PFSK-1 (cell line): ENCODE measurements around the gene SEPTIN11.

Experiments used
- FOXP2 ChIP-seq: optimal IDR thresholded peaks from 2 replicates; pipeline ENCODE3; 2011; ENCODE audit warnings: borderline replicate concordance, control low read depth, inconsistent platforms; ENCODE audit not compliant: insufficient read depth; ENCODE audit errors: extremely low read length, extremely low read depth
- POLR2AphosphoS5 ChIP-seq: IDR thresholded peaks from 2 replicates; pipeline ENCODE4 v1.6.1; 2012; ENCODE audit warnings: low read depth, mild to moderate bottlenecking, control low read depth, low read length, moderate library complexity
- REST ChIP-seq, 2 experiments: IDR thresholded peaks; 2 replicates each; pipeline versions ENCODE4 v1.6.1 to v1.8.0; 2011 to 2012; ENCODE audit warnings: low read depth in 2 of 2, low read length in 2 of 2, control low read depth in 1 of 2, inconsistent platforms in 1 of 2, mild to moderate bottlenecking in 1 of 2, moderate library complexity in 1 of 2; ENCODE audit not compliant: insufficient read depth in 1 of 2
- SIN3A ChIP-seq: IDR thresholded peaks from 2 replicates; pipeline ENCODE4 v1.6.1; 2012; ENCODE audit warnings: mild to moderate bottlenecking, low read length, moderate library complexity, borderline replicate concordance; ENCODE audit not compliant: insufficient read depth
- TAF1 ChIP-seq: IDR thresholded peaks from 2 replicates; pipeline ENCODE4 v1.6.1; 2012; ENCODE audit warnings: low read length, control low read depth, borderline replicate concordance; ENCODE audit not compliant: insufficient read depth

Gene SEPTIN11

GRCh38 chr4:76962406-76963130 lies 13.0 kb downstream of the SEPTIN11 start:
- no peak for TF ChIP-seq SIN3A
- TF ChIP-seq FOXP2: no peak
- no peak for TF ChIP-seq POLR2AphosphoS5
- TF ChIP-seq TAF1: no peak
- TF ChIP-seq REST (IDR thresholded peaks at IDR 0.05; ENCODE audit: insufficient read depth in 1 of 2, low read depth in 2 of 2, low read length in 2 of 2): no peak

GRCh38 chr4:76963131-76963750 lies 13.7 kb downstream of the SEPTIN11 start:
- TF ChIP-seq REST (IDR thresholded peaks at IDR 0.05; ENCODE audit: insufficient read depth in 1 of 2, low read depth in 2 of 2, low read length in 2 of 2): no peak
- TF ChIP-seq TAF1: no peak
- no peak for TF ChIP-seq SIN3A
- TF ChIP-seq POLR2AphosphoS5: no peak
- no peak for TF ChIP-seq FOXP2

- TF ChIP-seq REST (IDR thresholded peaks at IDR 0.05; ENCODE audit: insufficient read depth in 1 of 2, low read depth in 2 of 2, low read length in 2 of 2): no peak
- no peak for TF ChIP-seq POLR2AphosphoS5
- no peak for TF ChIP-seq TAF1
- no peak for TF ChIP-seq SIN3A
- no peak for TF ChIP-seq FOXP2
Measured at GRCh38 chr4:76964769-76965168, 15.2 kb downstream of the SEPTIN11 start.

GRCh38 chr4:76965866-76966579 lies 16.5 kb downstream of the SEPTIN11 start:
- TF ChIP-seq SIN3A (no peak), REST (IDR thresholded peaks at IDR 0.05; ENCODE audit: insufficient read depth in 1 of 2, low read depth in 2 of 2, low read length in 2 of 2) (no peak), POLR2AphosphoS5 (no peak), TAF1 (no peak), FOXP2 (no peak)
